GM18505 (cell line): Measurements from ENCODE around the gene REEP1.

Source experiments
- ATAC-seq: cut with Tn5 transposase; IDR thresholded peaks from one replicate; pipeline ENCODE4 v1.9.1; 2021; ENCODE audit not compliant: unreplicated experiment
- POLR2A ChIP-seq: IDR thresholded peaks from 4 replicates; pipeline ENCODE4 v1.6.1; 2011; ENCODE audit warnings: borderline replicate concordance; ENCODE audit not compliant: insufficient read depth, insufficient read length; ENCODE audit errors: extremely low read depth

The REEP1 gene

DNA sequence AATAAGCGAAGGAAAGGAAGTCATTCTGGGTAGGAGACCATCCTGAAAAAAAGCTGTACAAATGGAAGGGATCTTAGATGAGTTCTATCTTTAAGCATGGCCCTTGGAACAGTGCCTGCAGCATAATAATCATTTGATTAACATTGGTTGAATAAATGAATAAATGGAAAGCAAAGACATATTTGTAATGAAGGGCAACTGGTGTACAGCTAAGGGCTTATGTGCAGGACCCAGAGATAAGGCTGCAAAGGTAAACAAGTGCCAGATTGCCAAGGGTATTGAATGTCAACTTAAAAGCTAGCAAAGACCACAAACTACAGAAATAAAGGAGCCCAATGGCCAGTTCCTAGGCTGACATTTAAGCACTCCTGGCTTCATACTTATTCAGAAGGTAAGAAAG, 161.6 kb downstream of the REEP1 start:
- ATAC-seq: no peak
- no peak for TF ChIP-seq POLR2A

DNA sequence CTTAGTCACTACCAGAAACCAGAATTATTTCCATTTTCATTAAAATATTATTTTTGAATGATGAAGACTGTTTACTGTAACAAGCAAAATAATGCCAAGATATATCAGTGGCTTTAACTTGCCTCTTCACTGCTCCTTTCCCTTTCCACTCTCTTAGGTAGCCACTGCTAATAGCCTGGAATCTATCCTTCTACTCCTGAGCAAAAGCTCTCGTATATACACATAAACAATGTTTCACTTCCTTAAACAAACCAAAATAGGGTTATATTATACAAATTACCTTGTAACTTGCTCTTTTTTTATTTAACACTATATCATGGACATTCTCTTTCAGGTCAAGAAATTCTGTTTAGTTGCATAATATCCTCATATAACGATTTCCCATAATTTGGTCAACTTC, 163.0 kb downstream of the REEP1 start:
- ATAC-seq: no peak
- no peak for TF ChIP-seq POLR2A

- no peak for ATAC-seq
These were observed 164.8 kb downstream of the REEP1 start for GRCh38 chr2:86172610-86173009.

GRCh38 chr2:86171295-86171694, 166.1 kb downstream of the REEP1 start:
- TF ChIP-seq POLR2A: no peak
- no peak for ATAC-seq

More at GRCh38 chr2:86172610-86173009, 164.8 kb downstream of the REEP1 start:
- TF ChIP-seq POLR2A: no peak

- no peak for TF ChIP-seq POLR2A
- ATAC-seq: no peak
These were observed 167.0 kb downstream of the REEP1 start for GRCh38 chr2:86170449-86170848.
